ENCODE data around the gene NUDT21. TPM values are rescaled to one million over a fixed set of nuclear protein-coding genes. Genes with fewer than 3 reads are reported as not detected.
"Not testable (repeated sequence)": the region's sequence is repeated elsewhere in the genome, so short reads cannot be mapped to it uniquely, and the experiment has no call there.

The NUDT21 gene
- total RNA-seq, 1 experiment from 2014 or later, result 109 TPM

DNA sequence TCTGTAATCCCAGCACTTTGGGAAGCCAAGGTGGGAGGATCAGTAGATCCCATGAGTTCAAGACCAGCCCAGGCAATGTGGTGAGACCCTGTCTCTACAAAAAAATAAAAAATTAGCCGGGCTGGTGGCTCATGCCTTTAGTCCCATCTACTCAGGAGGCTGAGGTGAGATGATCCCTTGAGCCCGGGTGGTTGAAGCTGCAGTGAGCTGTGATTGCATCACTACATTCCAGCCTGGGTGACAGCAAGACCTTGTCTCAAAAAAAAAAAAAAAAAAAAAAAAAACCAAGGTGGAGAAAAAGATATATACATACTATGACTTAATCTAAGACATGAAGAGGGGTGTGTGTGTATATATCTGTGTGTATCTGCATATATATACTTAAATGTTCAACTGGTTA, 42.0 kb upstream of the NUDT21 start:
- DNase-seq (no peak), ATAC-seq (no peak)
- H3F3A ChIP-seq (ENCODE audit: low read length, unreplicated experiment), result no peaks in the 10 kb centered on the region
- H3K27me3 ChIP-seq (ENCODE audit: low read length), result no peaks in the 10 kb centered on the region
- no peaks in the 10 kb centered on the region for H3K4me1 ChIP-seq (ENCODE audit: insufficient read depth, low read length)
- H3K4me3 ChIP-seq (ENCODE audit: low read length), result no peak overlapping the region
- no peaks in the 10 kb centered on the region for H3K9me3 ChIP-seq (ENCODE audit: low read length)
- no peak overlapping the region for H3K27ac ChIP-seq (ENCODE audit: low read length)
- H3K9ac ChIP-seq (ENCODE audit: low read length), result no peak overlapping the region
- H3K4me2 ChIP-seq (ENCODE audit: low read length), result no peak overlapping the region
- H2AFZ ChIP-seq (ENCODE audit: low read length), result no peak overlapping the region
- TF ChIP-seq, protein P1, sequence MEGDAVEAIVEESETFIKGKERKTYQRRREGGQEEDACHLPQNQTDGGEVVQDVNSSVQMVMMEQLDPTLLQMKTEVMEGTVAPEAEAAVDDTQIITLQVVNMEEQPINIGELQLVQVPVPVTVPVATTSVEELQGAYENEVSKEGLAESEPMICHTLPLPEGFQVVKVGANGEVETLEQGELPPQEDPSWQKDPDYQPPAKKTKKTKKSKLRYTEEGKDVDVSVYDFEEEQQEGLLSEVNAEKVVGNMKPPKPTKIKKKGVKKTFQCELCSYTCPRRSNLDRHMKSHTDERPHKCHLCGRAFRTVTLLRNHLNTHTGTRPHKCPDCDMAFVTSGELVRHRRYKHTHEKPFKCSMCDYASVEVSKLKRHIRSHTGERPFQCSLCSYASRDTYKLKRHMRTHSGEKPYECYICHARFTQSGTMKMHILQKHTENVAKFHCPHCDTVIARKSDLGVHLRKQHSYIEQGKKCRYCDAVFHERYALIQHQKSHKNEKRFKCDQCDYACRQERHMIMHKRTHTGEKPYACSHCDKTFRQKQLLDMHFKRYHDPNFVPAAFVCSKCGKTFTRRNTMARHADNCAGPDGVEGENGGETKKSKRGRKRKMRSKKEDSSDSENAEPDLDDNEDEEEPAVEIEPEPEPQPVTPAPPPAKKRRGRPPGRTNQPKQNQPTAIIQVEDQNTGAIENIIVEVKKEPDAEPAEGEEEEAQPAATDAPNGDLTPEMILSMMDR (conservative IDR thresholded peaks at IDR 0.05; ENCODE audit: low read depth, low read length), result no peak
- TF ChIP-seq EZH2phosphoT487 (IDR thresholded peaks at IDR 0.05; ENCODE audit: borderline replicate concordance, low read length) (no peak), EZH2 (IDR thresholded peaks at IDR 0.05; ENCODE audit: low read length, unreplicated experiment) (no peak)
- BruUV-seq (replicated peaks), result no TSS peak
- ChIA-PET POLR2A (ENCODE audit: unreplicated experiment) (no interaction called here), CTCF (no interaction called here)
- peaks cover 4% of the 10 kb centered on the region; the same call in 1 of the 2 replicates for H3K36me3 ChIP-seq (ENCODE audit: low read depth, low read length)
- no peaks in the 10 kb centered on the region for H3K79me2 ChIP-seq (ENCODE audit: low read length)
- H4K20me1 ChIP-seq (ENCODE audit: low read length), result no peaks in the 10 kb centered on the region
- H3K9me2 ChIP-seq (replicated peaks; ENCODE audit: low read length), result no peaks in the 10 kb centered on the region
- intact Hi-C loops (cut with micrococcal nuclease), result no loop called here

GRCh38 chr16:56491657-56492261, 40.6 kb upstream of the NUDT21 start:
- ChIA-PET CTCF (no interaction called here), POLR2A (ENCODE audit: unreplicated experiment) (no interaction called here)
- no peaks in the 10 kb centered on the region for H4K20me1 ChIP-seq (ENCODE audit: low read length)
- no peaks in the 10 kb centered on the region for H3K4me1 ChIP-seq (ENCODE audit: insufficient read depth, low read length)
- H3K27me3 ChIP-seq (ENCODE audit: low read length), result no peaks in the 10 kb centered on the region
- no peak overlapping the region for H2AFZ ChIP-seq (ENCODE audit: low read length)
- no peaks in the 10 kb centered on the region for H3K9me3 ChIP-seq (ENCODE audit: low read length)
- H3K79me2 ChIP-seq (ENCODE audit: low read length), result no peaks in the 10 kb centered on the region
- no peak overlapping the region for H3K9ac ChIP-seq (ENCODE audit: low read length)
- no TSS peak for BruUV-seq (replicated peaks)
- ATAC-seq (no peak), DNase-seq (no peak)
- no peak overlapping the region for H3K4me3 ChIP-seq (ENCODE audit: low read length)
- H3K9me2 ChIP-seq (replicated peaks; ENCODE audit: low read length), result no peaks in the 10 kb centered on the region
- TF ChIP-seq, protein P1 (conservative IDR thresholded peaks at IDR 0.05; ENCODE audit: low read depth, low read length), result no peak
- TF ChIP-seq EZH2phosphoT487 (IDR thresholded peaks at IDR 0.05; ENCODE audit: borderline replicate concordance, low read length), result no peak
- TF ChIP-seq EZH2 (IDR thresholded peaks at IDR 0.05; ENCODE audit: low read length, unreplicated experiment), result no peak
- H3K27ac ChIP-seq (ENCODE audit: low read length), result no peak overlapping the region
- 0 out of 2 replicates have a peak, but pooled peaks cover 2% of the 10 kb centered on the region for H3K36me3 ChIP-seq (ENCODE audit: low read depth, low read length)
- intact Hi-C loops (cut with micrococcal nuclease), result no loop called here
- no peaks in the 10 kb centered on the region for H3F3A ChIP-seq (ENCODE audit: low read length, unreplicated experiment)
- no peak overlapping the region for H3K4me2 ChIP-seq (ENCODE audit: low read length)

DNA sequence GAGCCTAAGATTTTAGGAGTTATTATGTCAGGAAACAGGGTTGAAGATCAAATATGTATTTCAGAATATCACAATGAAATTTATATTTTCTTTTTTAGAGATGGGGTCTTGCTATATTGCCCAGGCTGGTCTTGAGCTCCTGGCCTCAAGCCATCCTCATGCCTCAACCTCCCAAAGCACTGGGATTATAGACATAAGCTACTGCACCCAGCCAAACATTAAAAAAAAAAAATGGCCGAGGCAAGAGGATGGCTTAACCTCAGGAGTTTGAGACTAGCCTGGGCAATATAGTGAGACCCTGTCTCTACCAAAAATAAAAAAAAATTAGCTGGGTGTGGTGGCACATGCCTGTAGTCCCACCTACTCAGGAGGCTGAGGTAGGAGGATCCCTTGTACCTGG, 37.7 kb upstream of the NUDT21 start:
- H3K4me2 ChIP-seq (ENCODE audit: low read length); H3F3A ChIP-seq (ENCODE audit: low read length, unreplicated experiment); BruUV-seq (replicated peaks); H3K27me3 ChIP-seq (ENCODE audit: low read length); H4K20me1 ChIP-seq (ENCODE audit: low read length); H3K9me3 ChIP-seq (ENCODE audit: low read length); CTCF ChIA-PET; H3K36me3 ChIP-seq (ENCODE audit: low read depth, low read length); POLR2A ChIA-PET (ENCODE audit: unreplicated experiment); H3K9me2 ChIP-seq (replicated peaks; ENCODE audit: low read length); H3K4me3 ChIP-seq (ENCODE audit: low read length); H3K79me2 ChIP-seq (ENCODE audit: low read length); H3K9ac ChIP-seq (ENCODE audit: low read length); ATAC-seq; H2AFZ ChIP-seq (ENCODE audit: low read length); intact Hi-C loops (cut with micrococcal nuclease); H3K4me1 ChIP-seq (ENCODE audit: insufficient read depth, low read length); H3K27ac ChIP-seq (ENCODE audit: low read length); DNase-seq: not testable (repeated sequence)

All from PC-3 (cell line).